Bronchial epithelial cell (primary cell): Measurements from ENCODE around the gene MAPRE2. TPM values are rescaled to one million over a fixed set of nuclear protein-coding genes. Genes with fewer than 3 reads are reported as not detected.
"Not testable (repeated sequence)": the region's sequence is repeated elsewhere in the genome, so short reads cannot be mapped to it uniquely, and the experiment has no call there.

Experiments used
- DNase-seq: peaks from one replicate; pipeline ENCODE4 v3.0.0-alpha.2; 2010; ENCODE audit warnings: low read depth
- FAIRE-seq: peaks from 2 replicates; lab custom pipeline; 2011; peaks lifted over from hg19 to GRCh38; lab: Jason Lieb, UNC
- H3K27me3 ChIP-seq: 2 replicates; pipeline ENCODE4 v1.5.1; 2011; ENCODE audit warnings: low read length; ENCODE audit not compliant: control insufficient read depth, insufficient read depth
- H3K36me3 ChIP-seq: 2 replicates; pipeline ENCODE4 v1.5.1; 2011; ENCODE audit warnings: low read length; ENCODE audit not compliant: control insufficient read depth, insufficient read depth
- H3K4me3 ChIP-seq: 2 replicates; pipeline ENCODE4 v1.5.1; 2011; ENCODE audit warnings: mild to moderate bottlenecking, low read depth, low read length, control low read depth
- CTCF ChIP-seq: IDR thresholded peaks from 2 replicates; pipeline ENCODE4 v1.5.1; 2011; ENCODE audit warnings: mild to moderate bottlenecking, moderate library complexity, low read length, control low read depth, inconsistent platforms; ENCODE audit not compliant: insufficient read depth, severe bottlenecking
- total RNA-seq: library from RNA; depleted of rRNA; stranded (reverse); fragments of >200 nt; gene quantifications from 2 replicates; pipeline ENCODE4 v1.2.1, GENCODE V29; 2014

MAPRE2 gene
- total RNA-seq, 1 donor from 2014 or later = 0.79 TPM

DNA sequence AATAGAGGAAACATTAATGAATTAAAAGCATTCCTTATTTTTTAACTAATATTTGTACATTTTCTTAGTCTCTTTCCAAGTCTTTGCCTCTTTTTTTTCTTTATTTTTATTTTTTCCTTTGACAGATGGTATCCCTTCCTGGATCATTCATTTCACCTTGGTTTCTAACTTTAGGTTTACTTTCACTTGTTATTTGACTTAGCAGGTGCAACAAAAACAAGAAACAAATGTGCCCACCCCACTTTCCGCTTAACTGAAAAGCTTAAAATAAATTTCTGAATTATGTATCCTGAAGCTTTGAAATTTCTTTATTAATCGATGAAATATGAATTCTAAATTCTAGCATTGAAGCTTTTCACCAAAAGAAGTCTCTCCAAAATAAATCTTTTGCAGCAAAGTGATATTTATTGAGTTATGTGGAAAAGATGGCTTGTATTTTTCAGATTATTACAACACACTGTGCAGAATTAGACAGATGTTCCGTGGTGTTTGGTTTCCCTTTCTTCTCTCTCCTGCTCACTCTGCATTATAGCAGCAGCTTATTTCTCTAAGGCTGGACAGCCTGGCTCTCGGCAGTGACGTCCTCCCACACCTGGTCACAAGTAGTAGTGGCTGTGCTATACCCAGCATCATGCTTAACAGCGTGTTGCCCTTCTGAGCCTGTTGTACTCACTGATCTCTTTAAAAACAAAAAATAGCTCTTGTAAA is 100.5 kb downstream of the MAPRE2 start:
- H3K4me3 ChIP-seq = no peak overlapping the region
- DNase-seq = no peak
- FAIRE-seq = no peak
- no peaks in the 10 kb centered on the region for H3K27me3 ChIP-seq
- no peaks in the 10 kb centered on the region for H3K36me3 ChIP-seq
- TF ChIP-seq CTCF = no peak

- H3K27me3 ChIP-seq = no peaks in the 10 kb centered on the region
- H3K36me3 ChIP-seq = no peaks in the 10 kb centered on the region
- no peak for TF ChIP-seq CTCF
- H3K4me3 ChIP-seq = no peak overlapping the region
- FAIRE-seq (no peak), DNase-seq (no peak)
Observed at GRCh38 chr18:35142275-35142615, 101.0 kb downstream of the MAPRE2 start.

- Histone ChIP-seq H3K27me3 (no peaks in the 10 kb centered on the region), H3K36me3 (no peaks in the 10 kb centered on the region), H3K4me3 (no peak overlapping the region)
- peak; percentile 55 for DNase-seq
- peak; percentile 87 for TF ChIP-seq CTCF
- no peak for FAIRE-seq
Observed at GRCh38 chr18:35143622-35144596, 102.7 kb downstream of the MAPRE2 start.

- DNase-seq (no peak), FAIRE-seq (no peak)
- no peak for TF ChIP-seq CTCF
Observed at GRCh38 chr18:35144698-35145097, 103.5 kb downstream of the MAPRE2 start.

GRCh38 chr18:35150195-35150594 is 109.0 kb downstream of the MAPRE2 start:
- DNase-seq, FAIRE-seq, H3K4me3 ChIP-seq, H3K27me3 ChIP-seq, H3K36me3 ChIP-seq: not testable (repeated sequence)

More at GRCh38 chr18:35144698-35145097, 103.5 kb downstream of the MAPRE2 start:
- no peaks in the 10 kb centered on the region for H3K36me3 ChIP-seq
- no peak overlapping the region for H3K4me3 ChIP-seq
- no peaks in the 10 kb centered on the region for H3K27me3 ChIP-seq

- TF ChIP-seq CTCF = no peak
- DNase-seq (no peak), FAIRE-seq (no peak)
- Histone ChIP-seq H3K4me3 (no peak overlapping the region), H3K36me3 (no peaks in the 10 kb centered on the region), H3K27me3 (no peaks in the 10 kb centered on the region)
Observed at GRCh38 chr18:35153609-35154272, 112.5 kb downstream of the MAPRE2 start.
